T-helper 17 cell (primary cell): ENCODE data around the gene CCN5. TPM values are rescaled to one million over a fixed set of nuclear protein-coding genes. Genes with fewer than 3 reads are reported as not detected.
A peak's percentile ranks its signal among the peaks of the same experiment; 100 is the strongest.

Experiments used
- ATAC-seq: fragments of 150-1000 bp; cut with Tn5 transposase; 2 replicates; pipeline ENCODE4 v1.10.0; 2021; ENCODE audit warnings: mild to moderate bottlenecking, moderate library complexity
- DNase-seq, 3 donors: peaks; one replicate each; pipeline versions ENCODE4 v3.0.0 to v3.0.0-alpha.2; 2020 to 2021
- H3K9me3 ChIP-seq: one replicate; pipeline ENCODE4 v1.7.0; 2013; ENCODE audit warnings: low read length, mild to moderate bottlenecking; ENCODE audit not compliant: control insufficient read depth, poor library complexity, severe bottlenecking
- H3K27ac Mint-ChIP-seq: one replicate; pipeline ENCODE4 v1.8.0; 2022; ENCODE audit warnings: mild to moderate bottlenecking, moderate library complexity, mixed read lengths
- H3K27me3 Mint-ChIP-seq: one replicate; pipeline ENCODE4 v1.8.0; 2022; ENCODE audit warnings: mixed read lengths
- H3K36me3 Mint-ChIP-seq: one replicate; pipeline ENCODE4 v1.8.0; 2022; ENCODE audit warnings: low read depth, mixed read lengths
- H3K4me1 Mint-ChIP-seq: one replicate; pipeline ENCODE4 v1.8.0; 2022; ENCODE audit warnings: mild to moderate bottlenecking, mixed read lengths
- H3K4me3 Mint-ChIP-seq: one replicate; pipeline ENCODE4 v1.8.0; 2022; ENCODE audit warnings: mild to moderate bottlenecking, moderate library complexity, mixed read lengths
- total RNA-seq, 4 donors: library from RNA in 2 of 4; stranded (reverse) in 2 of 4; gene quantifications; one replicate each; pipeline ENCODE4 v1.2.3 and lab custom pipeline; 2022 to 2026

The CCN5 gene
- total RNA-seq, 2 donors from 2014 or later = not detected

GRCh38 chr20:44714102-44714700 is 968 bp upstream of the CCN5 start:
- Mint-ChIP-seq H3K27me3 (peaks cover 18% of the 10 kb centered on the region), H3K27ac (no peak overlapping the region), H3K4me1 (peaks cover 4% of the 10 kb centered on the region), H3K4me3 (no peak overlapping the region), H3K36me3 (peaks cover 4% of the 10 kb centered on the region)
- no peaks in the 10 kb centered on the region for H3K9me3 ChIP-seq
- ATAC-seq = no peak
- DNase-seq = no peak

GRCh38 chr20:44715499-44716308 is 535 bp downstream of the CCN5 start:
- no peak overlapping the region for H3K27ac Mint-ChIP-seq
- H3K9me3 ChIP-seq = no peaks in the 10 kb centered on the region
- H3K27me3 Mint-ChIP-seq = peaks cover 18% of the 10 kb centered on the region
- H3K4me3 Mint-ChIP-seq = no peak overlapping the region
- H3K4me1 Mint-ChIP-seq = peaks cover 4% of the 10 kb centered on the region
- ATAC-seq = no peak
- DNase-seq = no peak
- peaks cover 4% of the 10 kb centered on the region for H3K36me3 Mint-ChIP-seq

DNA sequence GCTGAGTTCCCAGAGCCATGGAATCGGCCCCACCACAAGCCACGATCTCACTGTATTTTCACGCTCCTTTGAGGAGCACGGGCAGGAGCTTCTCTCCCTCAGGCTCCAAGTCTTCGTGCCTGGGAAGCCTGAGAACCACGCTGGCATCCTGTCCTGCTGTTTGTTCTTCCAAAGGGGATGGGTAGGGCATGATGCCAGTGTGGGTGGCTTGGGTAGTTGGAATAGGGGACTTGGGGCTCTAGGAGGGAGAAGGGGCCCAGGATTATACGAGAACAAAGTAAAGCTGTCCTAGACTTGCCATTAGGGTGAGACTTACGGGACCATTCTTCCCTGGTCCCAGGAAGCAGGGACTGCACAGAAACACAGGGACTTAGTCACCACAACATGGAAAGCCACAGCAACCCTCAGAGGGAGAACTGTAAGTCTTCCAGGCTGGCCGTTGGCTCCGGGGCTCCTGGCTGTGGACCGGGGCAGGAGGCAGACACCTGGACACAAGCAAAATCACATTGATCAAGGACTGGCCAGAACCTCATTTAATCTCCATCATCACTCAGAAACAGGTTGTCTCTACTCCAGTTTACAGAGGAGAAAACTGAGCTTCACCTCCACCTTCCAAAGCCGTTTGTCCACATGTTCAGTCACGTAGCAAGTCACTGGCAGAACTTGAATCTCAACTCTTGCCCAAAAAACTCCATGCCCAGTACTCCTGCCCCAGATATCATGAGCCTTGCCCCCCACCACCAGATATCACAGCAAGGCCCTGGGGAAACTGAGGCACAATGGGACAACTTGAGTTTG is 1.3 kb downstream of the CCN5 start:
- peaks cover 4% of the 10 kb centered on the region for H3K36me3 Mint-ChIP-seq
- peaks cover 4% of the 10 kb centered on the region for H3K4me1 Mint-ChIP-seq
- H3K4me3 Mint-ChIP-seq = no peak overlapping the region
- H3K27me3 Mint-ChIP-seq = peaks cover 16% of the 10 kb centered on the region
- no peaks in the 10 kb centered on the region for H3K9me3 ChIP-seq
- ATAC-seq = no peak
- DNase-seq = no peak
- H3K27ac Mint-ChIP-seq = no peak overlapping the region

DNA sequence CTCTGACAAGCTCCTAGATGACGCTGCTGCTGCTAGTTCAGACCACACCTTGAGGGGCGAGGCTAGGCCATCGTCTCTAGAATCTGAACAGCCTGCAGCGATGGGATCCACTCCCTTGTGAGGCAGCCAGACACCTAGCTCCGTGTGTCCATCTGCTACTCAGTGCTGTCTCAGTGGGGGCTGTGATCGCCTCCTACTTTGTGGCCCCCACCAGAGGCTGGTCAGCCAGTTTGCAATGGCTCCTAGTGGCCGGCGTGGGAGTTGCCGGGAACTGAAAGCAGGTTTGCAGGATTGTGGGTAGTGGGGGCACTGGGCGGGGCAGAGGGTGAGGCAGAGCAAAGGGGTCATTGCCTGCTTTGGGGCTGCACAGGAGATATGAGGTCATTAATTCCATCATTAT is 2.8 kb downstream of the CCN5 start:
- H3K9me3 ChIP-seq = no peaks in the 10 kb centered on the region
- Mint-ChIP-seq H3K4me3 (no peak overlapping the region), H3K36me3 (peaks cover 4% of the 10 kb centered on the region), H3K27me3 (peaks cover 10% of the 10 kb centered on the region), H3K4me1 (peaks cover 4% of the 10 kb centered on the region), H3K27ac (no peak overlapping the region)
- DNase-seq = no peak
- no peak for ATAC-seq

GRCh38 chr20:44719841-44720240 is 4.7 kb downstream of the CCN5 start:
- Mint-ChIP-seq H3K27ac (no peak overlapping the region), H3K4me1 (no peaks in the 10 kb centered on the region), H3K36me3 (no peaks in the 10 kb centered on the region), H3K4me3 (no peak overlapping the region), H3K27me3 (no peaks in the 10 kb centered on the region)
- no peak for ATAC-seq
- H3K9me3 ChIP-seq = no peaks in the 10 kb centered on the region
- no peak for DNase-seq

GRCh38 chr20:44720621-44720996 is 5.4 kb downstream of the CCN5 start:
- H3K4me1 Mint-ChIP-seq = no peaks in the 10 kb centered on the region
- no peak overlapping the region for H3K27ac Mint-ChIP-seq
- no peaks in the 10 kb centered on the region for H3K9me3 ChIP-seq
- H3K27me3 Mint-ChIP-seq = no peaks in the 10 kb centered on the region
- no peak for DNase-seq
- ATAC-seq = no peak
- no peaks in the 10 kb centered on the region for H3K36me3 Mint-ChIP-seq
- H3K4me3 Mint-ChIP-seq = no peak overlapping the region

GRCh38 chr20:44720997-44721784 is 6.0 kb downstream of the CCN5 start:
- Mint-ChIP-seq H3K27me3 (no peaks in the 10 kb centered on the region), H3K4me3 (no peak overlapping the region), H3K27ac (no peak overlapping the region), H3K4me1 (no peaks in the 10 kb centered on the region), H3K36me3 (no peaks in the 10 kb centered on the region)
- no peak for ATAC-seq
- H3K9me3 ChIP-seq = no peaks in the 10 kb centered on the region
- no peak for DNase-seq

- DNase-seq (no peak), ATAC-seq (no peak)
- H3K27ac Mint-ChIP-seq = peak overlapping the region; percentile 34
- no peaks in the 10 kb centered on the region for H3K27me3 Mint-ChIP-seq
- no peaks in the 10 kb centered on the region for H3K36me3 Mint-ChIP-seq
- H3K9me3 ChIP-seq = no peaks in the 10 kb centered on the region
- no peak overlapping the region for H3K4me3 Mint-ChIP-seq
- no peaks in the 10 kb centered on the region for H3K4me1 Mint-ChIP-seq
These were observed 6.6 kb downstream of the CCN5 start for GRCh38 chr20:44721785-44722054.

GRCh38 chr20:44722990-44723389 is 7.8 kb downstream of the CCN5 start:
- Mint-ChIP-seq H3K4me1 (no peaks in the 10 kb centered on the region), H3K4me3 (no peak overlapping the region), H3K27me3 (no peaks in the 10 kb centered on the region), H3K27ac (peak overlapping the region; percentile 84), H3K36me3 (no peaks in the 10 kb centered on the region)
- no peaks in the 10 kb centered on the region for H3K9me3 ChIP-seq
- no peak for DNase-seq
- ATAC-seq = no peak

DNA sequence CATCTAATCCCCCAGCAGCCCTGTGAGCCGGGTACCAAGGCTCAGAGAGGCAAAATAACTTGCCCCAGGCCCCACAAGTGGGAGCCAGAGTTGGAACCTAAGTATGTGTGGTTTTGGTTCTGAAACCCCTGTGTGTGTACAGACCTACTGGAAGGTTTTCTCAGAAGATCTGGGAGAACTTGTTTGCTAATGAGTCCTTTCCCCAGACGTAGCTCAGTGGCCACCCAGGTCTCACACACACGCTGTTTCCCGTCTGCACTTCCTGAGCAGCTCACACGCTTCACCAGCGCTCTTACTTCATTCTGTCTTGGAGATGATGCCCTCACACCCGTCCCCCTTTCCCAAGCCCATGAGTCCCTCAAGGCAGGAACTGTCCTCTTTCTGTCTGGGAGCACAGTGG is 8.2 kb downstream of the CCN5 start:
- H3K27ac Mint-ChIP-seq = peak overlapping the region; percentile 84
- DNase-seq (no peak), ATAC-seq (no peak)
- no peaks in the 10 kb centered on the region for H3K36me3 Mint-ChIP-seq
- H3K4me3 Mint-ChIP-seq = no peak overlapping the region
- H3K27me3 Mint-ChIP-seq = no peaks in the 10 kb centered on the region
- no peaks in the 10 kb centered on the region for H3K9me3 ChIP-seq
- no peaks in the 10 kb centered on the region for H3K4me1 Mint-ChIP-seq

- no peak for DNase-seq
- Mint-ChIP-seq H3K27ac (no peak overlapping the region), H3K4me1 (peaks cover 2% of the 10 kb centered on the region), H3K4me3 (no peak overlapping the region), H3K27me3 (peaks cover 3% of the 10 kb centered on the region), H3K36me3 (peaks cover 2% of the 10 kb centered on the region)
- ATAC-seq = no peak
- H3K9me3 ChIP-seq = no peaks in the 10 kb centered on the region
These were observed 8.7 kb downstream of the CCN5 start for GRCh38 chr20:44723798-44724362.

DNA sequence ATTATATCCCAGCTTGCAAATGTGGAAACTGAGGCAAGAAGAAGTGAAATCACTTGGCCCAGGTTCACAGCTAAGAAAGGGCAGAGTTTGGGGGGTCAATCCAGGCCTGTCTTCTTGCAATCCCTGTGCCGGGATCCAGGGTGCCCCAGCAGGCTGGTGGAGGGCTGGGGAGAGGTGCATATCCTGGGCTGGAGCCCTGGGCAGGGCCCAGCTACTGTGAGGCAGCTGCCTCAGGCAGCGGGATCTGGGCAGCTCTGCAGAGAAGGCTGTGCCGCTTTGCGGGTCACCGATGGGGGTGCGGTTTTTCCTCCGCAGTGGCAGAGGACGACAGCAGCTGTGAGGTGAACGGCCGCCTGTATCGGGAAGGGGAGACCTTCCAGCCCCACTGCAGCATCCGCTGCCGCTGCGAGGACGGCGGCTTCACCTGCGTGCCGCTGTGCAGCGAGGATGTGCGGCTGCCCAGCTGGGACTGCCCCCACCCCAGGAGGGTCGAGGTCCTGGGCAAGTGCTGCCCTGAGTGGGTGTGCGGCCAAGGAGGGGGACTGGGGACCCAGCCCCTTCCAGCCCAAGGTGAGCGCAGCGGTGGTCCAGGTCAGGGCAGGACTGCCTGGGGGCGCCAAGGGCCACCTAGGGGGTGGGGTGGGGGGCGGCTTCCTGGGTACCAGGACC is 9.4 kb downstream of the CCN5 start:
- no peak overlapping the region for H3K4me3 Mint-ChIP-seq
- H3K4me1 Mint-ChIP-seq = peaks cover 3% of the 10 kb centered on the region
- no peak overlapping the region for H3K27ac Mint-ChIP-seq
- ATAC-seq (no peak), DNase-seq (no peak)
- no peaks in the 10 kb centered on the region for H3K9me3 ChIP-seq
- H3K36me3 Mint-ChIP-seq = peaks cover 2% of the 10 kb centered on the region
- peaks cover 5% of the 10 kb centered on the region for H3K27me3 Mint-ChIP-seq
